Measurements from ENCODE around the gene PACSIN2.

- TF ChIP-seq ZNF114 (CRISPR knock-in tag; IDR thresholded peaks at IDR 0.05) (no peak), CTCF (conservative IDR thresholded peaks at IDR 0.05; ENCODE audit: low read depth in 2 of 2) (no peak), ZNF331 (CRISPR knock-in tag; IDR thresholded peaks at IDR 0.05; ENCODE audit: low read depth) (no peak), EZH2 (IDR thresholded peaks at IDR 0.05; ENCODE audit: low read depth, unreplicated experiment) (no peak), POLR2AphosphoS5 (IDR thresholded peaks at IDR 0.05; ENCODE audit: low read depth) (no peak), REST (IDR thresholded peaks at IDR 0.05; ENCODE audit: unreplicated experiment) (no peak)
Measured at GRCh38 chr22:42994917-42995562, 19.9 kb downstream of the PACSIN2 start.

Data from GM23338 (cell line).